NCI-H748 treated with DMSO at 0.1 percent for 48 hours (cell line): ENCODE results near the gene CCDC146.

ENCODE experiments used
- DNase-seq: peaks from one replicate; lab custom pipeline; 2025; lab: John Stamatoyannopoulos, UW

The CCDC146 gene

DNA sequence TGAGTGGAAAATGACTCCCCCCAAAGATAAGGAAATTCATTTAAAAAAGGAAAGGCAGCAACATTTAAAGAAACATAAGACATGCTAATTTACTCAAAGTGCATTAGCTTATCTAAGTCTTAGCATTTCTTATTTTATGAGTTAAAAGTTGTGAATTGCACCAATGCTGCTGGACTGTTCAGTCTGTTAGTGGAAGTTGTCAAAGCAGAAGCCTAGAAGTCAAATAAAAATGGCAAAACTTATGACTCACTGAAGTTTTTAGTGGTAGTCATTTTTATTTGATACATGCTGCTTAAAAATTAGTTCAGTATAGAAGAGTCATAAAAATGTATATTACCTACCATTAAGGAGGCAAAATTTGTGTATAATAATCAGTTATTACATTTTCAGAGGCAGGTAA is 168.0 kb downstream of the CCDC146 start:
- no peak for DNase-seq

GRCh38 chr7:77293046-77293445 is 170.6 kb downstream of the CCDC146 start:
- DNase-seq: no peak

DNA sequence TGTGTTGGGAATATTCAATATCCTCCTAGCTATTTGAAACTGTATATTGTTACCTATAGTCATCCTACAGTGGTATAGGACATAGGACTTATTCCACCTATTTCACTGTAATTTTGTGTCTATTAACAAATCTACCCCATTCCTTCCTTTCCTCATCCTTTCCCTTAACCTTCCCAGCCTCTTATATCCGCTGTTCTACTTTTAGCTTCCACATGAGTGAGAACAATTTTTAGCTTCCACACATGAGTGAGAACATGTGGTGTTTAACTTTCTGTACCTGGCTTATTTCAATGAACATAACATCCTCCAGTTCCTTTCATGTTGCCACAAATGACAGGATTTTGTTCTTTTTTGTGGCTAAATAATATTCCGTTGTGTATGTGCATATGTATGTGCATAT is 173.1 kb downstream of the CCDC146 start:
- DNase-seq: no peak

DNA sequence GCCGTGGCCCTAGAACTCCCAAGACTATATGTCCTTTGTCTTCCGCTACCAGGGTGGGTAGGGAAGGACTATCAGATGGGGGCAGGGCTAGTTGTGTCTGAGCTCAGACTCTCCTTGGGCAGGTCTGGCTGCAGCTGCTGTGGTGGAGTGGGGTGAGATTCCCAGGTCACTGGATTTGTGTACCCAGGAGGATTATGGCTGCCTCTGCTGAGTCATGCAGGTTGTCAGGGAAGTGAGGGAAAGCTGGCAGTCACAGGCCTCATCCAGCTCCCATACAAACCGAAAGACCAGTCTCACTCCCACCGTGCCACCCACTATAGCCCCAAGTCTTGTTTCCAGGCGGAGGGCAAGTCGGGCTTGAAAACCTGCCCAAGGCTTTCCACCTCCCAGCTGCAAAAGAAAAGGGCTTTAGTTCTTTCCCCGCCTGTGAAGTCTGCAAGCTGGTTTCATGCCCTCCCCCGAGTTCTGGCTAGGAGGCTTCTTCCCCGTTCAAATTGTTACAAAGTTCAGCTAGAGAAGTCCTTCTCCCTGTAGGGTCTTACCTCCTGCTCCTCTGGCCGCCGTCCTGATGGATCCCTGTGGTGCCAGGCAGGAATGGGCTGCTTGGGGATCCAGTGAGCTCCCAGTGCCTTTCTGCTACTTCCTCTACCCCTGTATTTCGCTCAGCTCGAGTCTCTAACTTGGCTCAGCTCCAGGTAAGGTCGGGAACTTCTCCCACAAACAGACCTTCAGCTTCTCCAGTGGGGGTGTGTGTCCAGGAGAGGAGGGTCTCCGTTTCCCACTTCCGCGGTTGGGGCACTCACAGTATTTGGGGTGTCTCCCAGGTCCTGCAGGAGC is 184.0 kb downstream of the CCDC146 start:
- no peak for DNase-seq

DNA sequence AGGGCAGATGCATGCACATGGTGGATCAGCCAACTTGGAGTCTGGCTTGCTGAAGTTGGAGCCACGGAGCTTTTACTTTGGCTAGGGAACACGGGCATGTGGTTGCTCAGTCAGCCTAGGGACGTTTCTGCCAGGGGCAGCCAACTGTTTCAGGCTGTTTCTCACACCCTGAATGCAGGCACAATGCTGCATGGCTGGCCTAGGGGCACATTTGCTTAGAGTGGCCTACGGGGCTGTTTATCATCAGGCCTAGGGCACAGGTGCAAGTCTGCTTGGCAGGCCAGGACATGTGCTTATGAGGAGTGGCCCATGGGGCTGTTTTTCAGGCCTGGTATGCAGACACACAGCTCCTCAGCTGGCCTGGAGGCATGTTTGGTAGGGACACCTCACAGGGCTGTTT is 186.4 kb downstream of the CCDC146 start:
- no peak for DNase-seq

GRCh38 chr7:77309714-77310220 is 187.4 kb downstream of the CCDC146 start:
- no peak for DNase-seq

- no peak for DNase-seq
Observed at GRCh38 chr7:77310982-77311381, 188.6 kb downstream of the CCDC146 start.

DNA sequence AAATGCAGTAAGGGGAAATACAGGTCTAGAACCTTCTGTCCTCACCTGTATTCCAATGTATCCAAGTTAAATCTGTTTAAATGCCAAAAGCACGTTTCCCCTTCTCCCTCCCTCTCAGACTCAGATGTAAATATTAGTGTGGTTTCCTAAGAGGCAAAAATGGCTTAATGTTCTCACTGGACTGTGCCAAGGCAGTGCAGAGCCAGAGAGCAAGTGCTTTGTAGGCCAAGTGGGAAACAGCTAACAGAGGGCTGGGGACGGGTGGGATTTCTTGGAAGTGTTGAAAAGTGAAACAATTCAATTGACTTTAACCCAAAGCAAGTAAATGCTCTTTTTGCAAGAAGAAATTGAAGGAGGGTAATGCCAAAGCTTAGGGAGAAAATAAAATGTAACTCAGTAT is 190.7 kb downstream of the CCDC146 start:
- no peak for DNase-seq

DNA sequence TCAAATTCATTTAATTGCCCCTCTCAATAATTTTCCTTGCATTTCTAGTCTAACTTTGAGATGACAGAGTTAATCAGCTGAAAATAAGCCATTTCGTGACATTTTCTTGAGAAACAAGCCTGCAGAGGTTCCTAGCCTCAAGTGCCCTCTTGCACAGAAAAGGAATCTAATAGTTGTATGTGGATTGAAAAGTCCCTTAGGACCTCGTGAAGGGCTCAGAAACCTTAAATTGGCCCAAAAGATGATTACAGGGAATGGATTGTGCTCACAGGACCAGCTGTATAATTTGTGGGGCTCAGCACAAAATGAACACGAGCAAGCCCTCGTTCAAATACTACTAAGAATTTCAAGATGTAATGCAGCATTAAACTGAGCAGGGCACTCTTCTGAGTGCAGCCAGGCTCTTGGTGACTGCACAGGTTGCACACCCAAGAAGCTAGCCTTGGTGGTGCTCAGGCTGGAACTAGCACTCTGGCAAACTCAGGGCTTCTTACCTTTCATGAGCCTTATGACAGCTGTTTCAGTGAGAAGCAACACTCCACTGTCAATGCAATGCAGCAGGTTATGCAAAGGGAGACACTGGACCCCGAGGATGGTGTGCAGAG is 191.6 kb downstream of the CCDC146 start:
- DNase-seq: no peak

DNA sequence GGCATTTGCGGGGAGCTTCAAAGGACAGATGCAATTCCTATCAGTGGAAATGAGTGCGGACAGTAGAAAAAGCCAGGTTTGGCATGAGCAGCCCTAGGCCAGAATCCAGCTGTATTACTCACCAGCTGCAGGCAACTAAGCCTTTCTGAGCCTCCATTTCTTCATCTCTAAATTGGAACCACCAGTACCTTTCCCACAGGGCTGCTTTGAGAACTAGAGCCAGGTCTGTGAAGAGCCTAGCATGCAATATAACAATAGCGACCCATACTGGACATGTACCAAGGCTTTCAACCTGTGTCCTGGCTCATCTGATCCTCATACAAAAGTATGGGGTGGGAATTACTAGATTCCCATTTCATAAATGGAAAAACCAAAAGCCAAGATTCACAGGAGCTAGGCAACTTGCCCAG is 192.8 kb downstream of the CCDC146 start:
- DNase-seq: no peak

- no peak for DNase-seq
Observed at GRCh38 chr7:77316219-77316978, 194.0 kb downstream of the CCDC146 start.

DNA sequence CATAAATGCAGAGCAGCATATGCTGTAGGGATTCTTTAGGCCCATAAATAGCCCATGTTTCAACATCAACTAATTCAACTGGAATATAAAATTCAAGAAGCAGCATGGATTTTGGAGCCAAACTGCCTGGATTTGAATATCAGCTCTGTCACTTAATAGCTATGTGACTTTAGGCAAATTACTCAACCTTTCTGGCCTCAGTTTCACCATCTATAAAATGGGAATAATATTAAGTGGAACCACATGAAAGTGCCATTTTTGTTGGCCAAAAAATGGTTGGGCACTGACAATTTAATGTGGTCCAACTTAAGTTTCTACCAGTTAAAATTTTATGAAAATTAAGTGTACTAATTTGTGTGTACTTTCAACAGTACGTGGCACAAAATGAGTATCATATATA is 195.6 kb downstream of the CCDC146 start:
- DNase-seq: no peak

- DNase-seq: no peak
Observed at GRCh38 chr7:77320137-77320536, 197.7 kb downstream of the CCDC146 start.

- DNase-seq: no peak
Observed at GRCh38 chr7:77320714-77321113, 198.3 kb downstream of the CCDC146 start.

DNA sequence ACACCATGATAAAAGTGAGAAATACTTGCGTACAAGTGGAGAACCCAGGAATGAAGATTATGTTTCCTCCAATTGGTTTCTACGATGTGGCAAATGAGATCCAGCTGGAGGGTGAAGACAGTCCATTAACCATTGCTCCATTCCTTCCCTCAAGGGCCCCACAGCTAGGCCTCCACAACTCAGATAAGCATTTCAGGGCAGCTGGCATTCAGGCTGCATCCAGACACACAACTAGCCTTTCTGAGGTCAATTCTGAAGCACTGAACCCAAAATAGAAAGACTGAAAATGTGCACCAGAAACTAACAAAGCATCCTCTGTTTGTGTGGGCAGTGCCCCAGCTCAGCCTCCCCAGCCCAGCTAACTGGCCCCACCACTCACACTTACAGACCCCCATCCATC is 198.9 kb downstream of the CCDC146 start:
- DNase-seq: no peak

- no peak for DNase-seq
Observed at GRCh38 chr7:77326131-77326530, 203.7 kb downstream of the CCDC146 start.

GRCh38 chr7:77327067-77327931 is 204.9 kb downstream of the CCDC146 start:
- no peak for DNase-seq

- DNase-seq: no peak
Observed at GRCh38 chr7:77327932-77328628, 205.7 kb downstream of the CCDC146 start.

DNA sequence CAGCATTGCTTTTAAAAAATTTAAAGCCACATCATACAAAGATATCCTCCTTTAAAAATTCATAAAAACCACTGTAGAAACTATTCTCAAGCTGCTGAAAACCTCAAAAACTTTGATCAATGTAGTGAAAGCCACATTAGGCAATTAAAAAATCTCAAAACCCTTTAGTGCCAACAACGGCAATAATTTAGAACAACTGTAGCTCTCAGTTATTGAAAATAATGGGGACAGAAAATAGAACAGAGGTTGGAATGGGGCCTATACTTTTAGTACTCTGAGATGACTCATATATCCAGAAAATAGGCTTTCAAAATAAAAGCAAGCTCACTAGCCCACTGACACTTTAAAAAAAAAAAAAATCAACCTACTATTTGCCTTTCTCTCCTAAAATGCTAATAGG is 206.3 kb downstream of the CCDC146 start:
- DNase-seq: no peak

DNA sequence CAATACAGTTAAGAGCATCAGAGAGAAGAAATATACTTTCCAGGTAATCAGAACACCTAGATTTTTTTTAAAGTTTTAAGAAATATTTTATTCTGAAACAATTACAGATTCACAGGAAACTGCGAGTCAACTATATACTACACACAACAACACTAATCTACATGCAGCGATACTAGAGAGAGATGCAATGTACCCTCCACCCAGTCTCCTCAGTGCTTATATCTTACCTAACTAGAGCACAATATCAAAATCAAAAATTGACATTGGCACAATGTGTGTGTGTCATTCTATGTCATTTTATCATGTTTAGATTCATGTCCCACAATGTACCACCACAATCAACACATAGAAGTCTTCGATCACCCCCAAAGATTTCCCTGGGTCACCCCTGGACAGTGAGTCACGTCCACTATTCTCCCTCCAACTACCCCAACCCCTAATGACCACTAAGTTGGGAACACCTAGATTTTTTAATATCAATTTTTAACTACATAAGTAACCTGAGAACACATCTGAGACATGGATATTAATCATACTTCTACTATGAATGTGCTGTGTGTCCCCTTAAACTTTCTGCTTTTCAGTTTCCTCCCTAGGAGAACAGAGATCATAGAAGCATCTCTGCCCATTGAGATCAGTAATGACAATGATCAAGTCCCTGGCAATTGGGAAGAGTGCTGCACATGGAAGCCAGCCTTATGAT is 207.2 kb downstream of the CCDC146 start:
- no peak for DNase-seq
